Esophagus squamous epithelium (tissue), 4 donors: ENCODE measurements around the gene FBXW5.

Experiments used
- POLR2A ChIP-seq, 4 donors: fragments of 450-650 bp; IDR thresholded peaks; one replicate each; pipeline ENCODE4 v1.6.1; 2017; ENCODE audit warnings: antibody characterized with exemption in 4 of 4, mild to moderate bottlenecking in 4 of 4, moderate library complexity in 3 of 4
- TF ChIP-seq, protein P1 (sequence below), 6 experiments: fragments of 450-650 bp in 4 of 6; fragments of 200-600 bp in 2 of 6; sonication (generic) in 2 of 6; IDR thresholded peaks; one replicate each; pipeline ENCODE4 v1.5.1; 2016 to 2019; ENCODE audit warnings: antibody characterized with exemption in 6 of 6, mild to moderate bottlenecking in 4 of 6, moderate library complexity in 4 of 6

GRCh38 chr9:136974817-136975535, 30.4 kb upstream of the FBXW5 start:
- TF ChIP-seq, protein P1, sequence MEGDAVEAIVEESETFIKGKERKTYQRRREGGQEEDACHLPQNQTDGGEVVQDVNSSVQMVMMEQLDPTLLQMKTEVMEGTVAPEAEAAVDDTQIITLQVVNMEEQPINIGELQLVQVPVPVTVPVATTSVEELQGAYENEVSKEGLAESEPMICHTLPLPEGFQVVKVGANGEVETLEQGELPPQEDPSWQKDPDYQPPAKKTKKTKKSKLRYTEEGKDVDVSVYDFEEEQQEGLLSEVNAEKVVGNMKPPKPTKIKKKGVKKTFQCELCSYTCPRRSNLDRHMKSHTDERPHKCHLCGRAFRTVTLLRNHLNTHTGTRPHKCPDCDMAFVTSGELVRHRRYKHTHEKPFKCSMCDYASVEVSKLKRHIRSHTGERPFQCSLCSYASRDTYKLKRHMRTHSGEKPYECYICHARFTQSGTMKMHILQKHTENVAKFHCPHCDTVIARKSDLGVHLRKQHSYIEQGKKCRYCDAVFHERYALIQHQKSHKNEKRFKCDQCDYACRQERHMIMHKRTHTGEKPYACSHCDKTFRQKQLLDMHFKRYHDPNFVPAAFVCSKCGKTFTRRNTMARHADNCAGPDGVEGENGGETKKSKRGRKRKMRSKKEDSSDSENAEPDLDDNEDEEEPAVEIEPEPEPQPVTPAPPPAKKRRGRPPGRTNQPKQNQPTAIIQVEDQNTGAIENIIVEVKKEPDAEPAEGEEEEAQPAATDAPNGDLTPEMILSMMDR (IDR thresholded peaks at IDR 0.05), result no peak
- TF ChIP-seq POLR2A (IDR thresholded peaks at IDR 0.05), result no peak
